ENCODE data around the gene ADPRS. TPM values are rescaled to one million over a fixed set of nuclear protein-coding genes. Genes with fewer than 3 reads are reported as not detected.

Gene ADPRS
- total and polyA plus RNA-seq, 7 donors: 21.6 to 49.6 (median 30.0) TPM

GRCh38 chr1:36097693-36098585 lies 9.2 kb downstream of the ADPRS start:
- no peak overlapping the region for H3K27ac ChIP-seq
- no peak for DNase-seq
- 88 to 92% methylated on average over 33 of the region's 33 CpGs for WGBS, 2 donors
- H3K36me3 ChIP-seq: peaks cover under 1 to 35% (median 18%) of the 10 kb centered on the region in 4 donors
- H3K4me1 ChIP-seq: peaks cover 0 to 11% (median 7%) of the 10 kb centered on the region in 4 donors
- no peaks in the 10 kb centered on the region for H3K9me3 ChIP-seq
- intact Hi-C loops (cut with DNase I): loop anchor here (2.0 to 5.0 kb wide), 2 partner anchors 91 to 189 kb away; no protein-coding TSS in a partner anchor
- H3K27me3 ChIP-seq: no peaks in the 10 kb centered on the region
- no peak overlapping the region for H3K4me3 ChIP-seq
- TF ChIP-seq POLR2AphosphoS5 (IDR thresholded peaks at IDR 0.05) (no peak), EP300 (IDR thresholded peaks at IDR 0.05) (no peak), POLR2A (IDR thresholded peaks at IDR 0.05) (no peak)
- TF ChIP-seq, protein P1, sequence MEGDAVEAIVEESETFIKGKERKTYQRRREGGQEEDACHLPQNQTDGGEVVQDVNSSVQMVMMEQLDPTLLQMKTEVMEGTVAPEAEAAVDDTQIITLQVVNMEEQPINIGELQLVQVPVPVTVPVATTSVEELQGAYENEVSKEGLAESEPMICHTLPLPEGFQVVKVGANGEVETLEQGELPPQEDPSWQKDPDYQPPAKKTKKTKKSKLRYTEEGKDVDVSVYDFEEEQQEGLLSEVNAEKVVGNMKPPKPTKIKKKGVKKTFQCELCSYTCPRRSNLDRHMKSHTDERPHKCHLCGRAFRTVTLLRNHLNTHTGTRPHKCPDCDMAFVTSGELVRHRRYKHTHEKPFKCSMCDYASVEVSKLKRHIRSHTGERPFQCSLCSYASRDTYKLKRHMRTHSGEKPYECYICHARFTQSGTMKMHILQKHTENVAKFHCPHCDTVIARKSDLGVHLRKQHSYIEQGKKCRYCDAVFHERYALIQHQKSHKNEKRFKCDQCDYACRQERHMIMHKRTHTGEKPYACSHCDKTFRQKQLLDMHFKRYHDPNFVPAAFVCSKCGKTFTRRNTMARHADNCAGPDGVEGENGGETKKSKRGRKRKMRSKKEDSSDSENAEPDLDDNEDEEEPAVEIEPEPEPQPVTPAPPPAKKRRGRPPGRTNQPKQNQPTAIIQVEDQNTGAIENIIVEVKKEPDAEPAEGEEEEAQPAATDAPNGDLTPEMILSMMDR (IDR thresholded peaks at IDR 0.05): no peak

DNA sequence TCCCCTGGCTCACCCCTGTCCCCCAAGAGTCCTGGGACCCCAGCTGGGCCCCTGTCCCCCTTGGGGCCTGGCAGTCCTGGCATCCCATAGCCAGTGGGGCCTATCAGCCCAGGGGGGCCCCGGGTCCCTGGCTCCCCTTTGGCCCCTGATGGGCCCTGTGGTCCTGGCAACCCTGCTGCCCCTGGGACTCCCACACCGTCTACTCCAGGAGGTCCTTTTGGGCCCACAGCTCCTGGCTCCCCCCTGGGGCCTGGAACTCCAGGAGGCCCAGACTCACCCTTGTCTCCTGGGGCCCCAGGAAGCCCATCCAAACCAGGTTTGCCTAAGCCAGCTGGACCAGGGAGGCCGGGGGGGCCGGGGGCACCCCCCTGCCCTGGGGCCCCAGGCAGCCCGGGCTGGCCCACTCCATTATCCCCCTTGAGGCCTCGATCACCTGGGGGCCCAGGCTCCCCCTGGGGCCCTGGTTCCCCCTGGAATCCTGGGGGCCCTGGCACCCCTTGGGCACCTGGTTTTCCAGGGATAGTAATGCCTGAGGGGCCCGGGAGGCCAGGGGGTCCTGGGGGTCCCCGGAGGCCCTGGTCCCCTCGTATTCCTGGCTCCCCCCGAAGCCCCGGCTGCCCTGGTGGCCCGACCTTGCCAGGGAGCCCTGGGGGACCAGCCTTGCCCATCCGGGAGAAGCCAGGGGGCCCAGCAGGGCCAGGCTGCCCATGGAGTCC lies 10.1 kb downstream of the ADPRS start:
- H3K4me1 ChIP-seq: peaks cover 0 to 9% (median 7%) of the 10 kb centered on the region in 4 donors
- no peaks in the 10 kb centered on the region for H3K27me3 ChIP-seq
- no peak for TF ChIP-seq POLR2AphosphoS5 (IDR thresholded peaks at IDR 0.05)
- TF ChIP-seq EP300 (IDR thresholded peaks at IDR 0.05): no peak
- TF ChIP-seq POLR2A (IDR thresholded peaks at IDR 0.05): no peak
- TF ChIP-seq, protein P1 (IDR thresholded peaks at IDR 0.05): no peak
- no peak overlapping the region for H3K4me3 ChIP-seq
- intact Hi-C loops (cut with DNase I): loop anchor here (1.0 to 5.0 kb wide), 4 partner anchors 36 to 322 kb away; no protein-coding TSS in a partner anchor
- DNase-seq: no peak
- 84 to 91% methylated on average over 13 of the region's 13 CpGs for WGBS, 2 donors
- H3K36me3 ChIP-seq: peaks cover 0 to 26% (median 9%) of the 10 kb centered on the region in 4 donors
- no peak overlapping the region for H3K27ac ChIP-seq
- H3K9me3 ChIP-seq: no peaks in the 10 kb centered on the region

GRCh38 chr1:36099681-36100341 lies 11.1 kb downstream of the ADPRS start:
- Histone ChIP-seq H3K27ac (peak overlapping the region in 1 of 4 donors; percentile 18), H3K27me3 (no peaks in the 10 kb centered on the region), H3K36me3 (peaks cover 0 to 16% (median under 1%) of the 10 kb centered on the region in 4 donors), H3K4me3 (no peak overlapping the region), H3K9me3 (no peaks in the 10 kb centered on the region), H3K4me1 (peaks cover 0 to 9% (median 7%) of the 10 kb centered on the region in 4 donors)
- WGBS, 2 donors: 13 to 31% methylated on average over 18 of the region's 18 CpGs
- intact Hi-C loops (cut with DNase I): loop anchor here (1.0 to 5.0 kb wide), 4 partner anchors 35 to 321 kb away; no protein-coding TSS in a partner anchor
- peak; percentile 86 for DNase-seq
- TF ChIP-seq, protein P1 (IDR thresholded peaks at IDR 0.05): peak; percentile 79 to 88 (median 84)
- TF ChIP-seq POLR2AphosphoS5 (IDR thresholded peaks at IDR 0.05): no peak

DNA sequence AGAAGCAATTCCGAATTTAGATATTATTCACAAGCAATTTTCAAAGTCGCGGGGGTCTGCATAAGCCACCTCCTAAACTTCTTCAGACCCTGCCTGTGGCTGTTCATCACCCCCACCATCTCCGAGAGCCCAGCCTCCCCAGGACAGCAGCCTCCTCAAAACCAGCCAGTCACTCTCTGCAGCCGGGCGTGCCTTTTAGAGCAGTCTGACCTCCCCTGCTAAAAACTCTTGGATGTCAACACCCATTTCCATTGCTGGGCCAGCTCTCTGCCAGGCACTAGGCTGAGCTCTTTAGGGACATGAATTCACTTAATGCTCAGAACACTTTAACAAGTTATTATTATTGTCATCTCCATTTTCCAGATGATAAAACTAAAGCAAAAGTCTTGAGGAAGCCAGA lies 11.7 kb downstream of the ADPRS start:
- DNase-seq: no peak
- intact Hi-C loops (cut with DNase I): no loop called here
- H3K4me3 ChIP-seq: no peak overlapping the region
- H3K27me3 ChIP-seq: no peaks in the 10 kb centered on the region
- 73 to 80% methylated on average over 6 of the region's 6 CpGs for WGBS, 2 donors
- H3K36me3 ChIP-seq: peaks cover 0 to 12% (median 0%) of the 10 kb centered on the region in 4 donors
- no peaks in the 10 kb centered on the region for H3K9me3 ChIP-seq
- peaks cover 0 to 9% (median 7%) of the 10 kb centered on the region in 4 donors for H3K4me1 ChIP-seq
- no peak overlapping the region for H3K27ac ChIP-seq
- no peak for TF ChIP-seq POLR2A (IDR thresholded peaks at IDR 0.05)
- TF ChIP-seq, protein P1 (IDR thresholded peaks at IDR 0.05): no peak
- TF ChIP-seq EP300 (IDR thresholded peaks at IDR 0.05): no peak
- TF ChIP-seq POLR2AphosphoS5 (IDR thresholded peaks at IDR 0.05): no peak
